IPS-NIHi11 (cell line): ENCODE measurements around the gene CLIC5.

Source experiments
- DNase-seq: peaks from one replicate; pipeline ENCODE4 v3.0.0; 2012; ENCODE audit warnings: mixed read lengths, low spot score

The CLIC5 gene

DNA sequence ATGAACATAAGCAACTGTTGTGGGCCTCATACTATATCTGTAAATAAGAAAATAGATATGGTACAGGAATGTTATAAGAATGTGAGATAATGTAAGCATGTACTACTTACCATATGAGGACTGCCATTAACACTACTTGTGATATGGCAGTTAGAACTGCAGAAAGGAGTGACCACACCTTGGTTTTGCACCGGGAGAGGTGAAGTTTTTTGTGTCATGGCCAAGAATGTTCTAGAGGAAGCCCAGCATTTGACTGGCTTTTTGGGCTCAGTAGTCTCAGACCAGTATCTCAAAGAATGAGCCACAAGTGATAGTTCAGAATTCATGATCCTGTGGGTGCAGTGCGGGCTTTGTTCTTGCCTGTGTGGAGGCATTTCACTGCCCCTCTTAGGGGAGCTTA is 123.5 kb downstream of the CLIC5 start:
- DNase-seq, result no peak

GRCh38 chr6:45886776-45887175 is 128.9 kb downstream of the CLIC5 start:
- DNase-seq, result no peak

- DNase-seq, result no peak
Measured at GRCh38 chr6:45884336-45884735, 131.3 kb downstream of the CLIC5 start.

DNA sequence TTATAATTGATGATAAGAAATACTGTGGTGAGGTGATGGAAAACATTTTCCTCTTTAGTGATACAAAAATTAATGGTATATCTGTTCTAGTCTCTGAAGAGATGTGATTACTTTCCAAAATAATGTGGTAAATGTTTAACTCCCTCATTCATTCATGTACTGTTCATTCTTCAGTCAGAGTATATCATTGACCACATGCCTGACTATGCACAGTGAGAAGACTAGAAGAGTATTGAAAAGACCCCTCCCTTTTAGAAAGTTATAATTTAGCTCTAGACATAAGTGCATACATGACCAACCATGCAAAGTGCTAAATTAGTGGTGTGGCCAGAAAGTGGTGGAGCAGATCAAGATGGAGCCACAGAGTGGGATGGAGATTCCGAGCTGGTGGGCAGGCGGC is 133.0 kb downstream of the CLIC5 start:
- no peak for DNase-seq

DNA sequence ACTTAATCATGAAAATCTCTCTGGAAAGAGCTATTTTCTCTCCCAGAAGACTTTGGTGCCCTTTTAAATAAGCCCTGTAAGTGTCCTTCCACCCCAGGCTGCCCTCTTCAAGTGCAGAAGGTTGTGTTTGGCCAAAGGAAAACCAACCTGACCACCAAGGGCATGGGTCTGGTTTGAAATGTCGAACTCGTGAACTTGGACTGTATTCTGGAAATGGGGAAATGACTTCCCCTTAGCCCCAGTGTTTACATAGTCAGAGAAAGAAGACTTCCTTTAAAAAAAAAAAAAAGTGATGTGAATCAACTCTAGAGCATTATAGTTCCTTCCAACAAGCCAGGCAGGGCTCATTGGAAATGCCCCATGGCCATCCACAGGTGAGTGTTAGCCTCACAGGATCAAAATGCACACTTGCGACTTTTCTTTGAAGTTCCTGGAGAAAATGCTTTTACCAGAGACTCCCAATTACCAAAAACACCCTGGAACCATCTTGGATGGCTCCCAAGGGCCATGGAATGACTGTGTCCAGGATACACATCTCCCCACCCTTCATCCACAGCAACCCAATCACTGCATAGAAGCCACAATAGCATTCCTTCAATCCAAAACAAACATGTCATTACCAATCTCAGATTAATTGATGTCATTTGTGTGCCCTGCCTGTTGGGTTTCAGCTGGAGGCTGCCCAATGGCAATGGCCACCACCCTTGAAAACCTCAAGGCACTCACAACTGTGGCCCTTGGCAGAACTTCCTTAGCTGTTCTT is 133.8 kb downstream of the CLIC5 start:
- DNase-seq, result no peak

DNA sequence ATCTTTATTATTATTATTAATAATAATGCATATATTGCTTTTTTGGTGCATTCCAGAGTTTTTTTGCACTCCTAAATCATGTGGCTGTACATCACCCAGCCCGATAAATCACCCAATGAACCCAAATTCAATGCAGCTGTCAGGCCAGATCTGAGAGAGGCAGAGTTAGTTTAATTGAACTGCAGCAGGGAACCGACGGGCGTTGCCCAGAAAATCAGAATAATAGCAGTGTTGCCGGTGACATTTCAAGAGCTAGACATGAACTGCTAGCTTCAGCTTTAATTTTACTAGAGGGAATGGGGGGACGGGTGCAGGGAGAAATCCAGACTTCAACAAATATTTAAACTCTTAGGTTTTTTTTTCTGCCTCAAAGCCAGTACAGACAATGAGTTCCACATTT is 135.0 kb downstream of the CLIC5 start:
- no peak for DNase-seq

DNA sequence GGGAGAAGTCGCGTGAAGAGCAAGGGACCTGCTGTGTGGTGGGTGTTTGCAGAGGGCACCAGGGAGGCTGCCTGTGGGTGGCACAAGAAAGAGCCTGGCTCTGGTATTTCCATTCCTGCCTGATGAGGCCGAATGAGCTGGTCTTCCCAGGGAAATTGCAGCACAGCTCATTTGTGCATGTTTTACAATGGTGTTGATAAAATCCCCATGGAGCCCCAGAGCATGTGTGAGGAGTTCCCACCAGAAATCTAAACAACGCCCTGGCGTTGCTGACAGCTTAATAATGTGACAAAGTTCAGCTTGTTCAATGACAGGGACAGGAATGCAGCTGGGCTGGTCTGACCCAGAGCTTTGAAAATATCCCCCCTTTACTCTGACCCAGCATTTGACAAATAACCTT is 135.5 kb downstream of the CLIC5 start:
- DNase-seq, result no peak

DNA sequence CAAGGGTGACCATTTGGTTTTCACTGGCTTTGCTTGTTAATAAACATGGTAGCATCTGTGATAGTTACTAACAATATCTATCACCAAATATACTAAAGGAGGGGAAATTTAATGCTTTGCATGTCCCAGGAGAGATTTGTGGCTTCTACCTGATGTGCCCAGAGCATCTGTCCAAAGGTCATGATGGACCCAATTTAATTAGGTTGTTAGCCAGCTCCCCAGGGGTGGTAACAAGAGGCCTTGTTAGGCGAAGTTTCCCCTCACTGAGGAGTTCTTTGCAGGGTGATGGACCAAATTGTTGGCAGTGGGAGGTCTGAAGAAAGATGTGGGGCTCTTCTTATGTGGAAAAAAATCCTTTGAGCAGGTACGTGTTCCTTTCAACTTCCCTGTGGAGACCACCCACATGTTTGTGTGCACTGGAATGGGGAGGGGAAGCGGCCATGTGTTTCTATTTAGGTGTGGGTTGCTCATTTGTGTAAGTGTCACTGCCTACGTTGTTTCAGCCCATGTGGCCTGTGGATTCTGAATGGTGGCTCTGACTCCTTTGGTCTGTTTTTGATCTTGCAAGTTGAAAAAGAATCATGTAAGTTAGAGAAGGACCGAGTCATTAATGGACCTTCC is 137.6 kb downstream of the CLIC5 start:
- DNase-seq, result no peak

- no peak for DNase-seq
Measured at GRCh38 chr6:45872827-45873365, 142.8 kb downstream of the CLIC5 start.

- DNase-seq, result no peak
Measured at GRCh38 chr6:45870531-45870930, 145.1 kb downstream of the CLIC5 start.

DNA sequence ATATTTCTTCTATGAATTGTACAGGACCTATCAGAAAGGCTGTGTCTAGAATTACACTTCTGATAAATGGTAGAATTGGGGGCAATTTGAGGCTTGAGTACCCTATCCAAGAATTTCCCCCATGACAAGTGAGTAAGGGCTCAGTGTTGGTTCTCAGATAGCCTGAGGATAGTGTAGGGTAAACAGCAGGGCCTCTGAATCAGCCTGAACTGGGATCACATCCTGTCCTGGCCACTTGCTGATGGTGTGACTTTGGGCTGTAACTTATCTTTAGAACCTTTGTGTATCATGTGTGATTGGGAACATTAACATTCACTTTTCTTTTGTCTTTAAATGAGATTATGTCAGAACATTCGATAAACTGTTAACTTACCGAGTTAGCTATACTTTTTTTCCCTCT is 151.0 kb downstream of the CLIC5 start:
- no peak for DNase-seq

DNA sequence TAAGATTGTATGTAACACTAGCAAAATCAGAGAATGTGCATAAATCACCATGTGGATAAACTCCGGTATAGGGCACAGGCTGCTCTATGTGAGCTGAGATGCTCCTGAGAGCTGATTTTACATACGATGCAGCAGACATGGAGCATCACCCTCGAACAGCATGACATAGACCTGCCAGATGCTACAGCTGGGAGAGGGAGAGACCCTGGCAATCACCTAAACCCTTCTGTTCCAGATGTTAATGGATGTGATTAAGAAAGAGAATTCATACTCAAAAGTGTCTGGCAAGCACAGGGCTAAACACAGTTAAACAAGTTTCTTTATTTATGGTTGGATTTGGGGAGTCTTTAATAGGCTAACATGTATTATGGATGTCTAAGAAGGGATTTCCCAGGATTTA is 157.0 kb downstream of the CLIC5 start:
- no peak for DNase-seq

DNA sequence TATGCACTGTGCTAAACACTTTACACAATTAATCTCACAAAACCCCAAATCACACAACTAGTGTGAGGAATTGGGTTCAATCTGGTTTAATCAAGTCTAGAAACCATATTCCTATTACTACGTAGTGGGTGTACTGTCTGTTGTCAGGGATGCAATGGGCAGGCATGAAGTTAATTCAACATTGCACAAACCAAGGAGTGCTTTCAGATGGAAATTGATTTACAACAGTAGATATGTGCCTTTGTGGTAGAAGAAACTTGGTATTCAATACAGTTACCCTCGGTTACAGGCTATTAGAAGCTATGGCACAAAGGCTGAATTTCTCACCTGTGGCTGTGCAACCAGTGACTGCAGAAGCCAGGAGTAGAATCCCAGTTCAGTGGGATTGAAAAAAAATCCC is 157.8 kb downstream of the CLIC5 start:
- no peak for DNase-seq

GRCh38 chr6:45855642-45856394 is 159.8 kb downstream of the CLIC5 start:
- DNase-seq, result no peak

- no peak for DNase-seq
Measured at GRCh38 chr6:45854149-45854742, 161.4 kb downstream of the CLIC5 start.

DNA sequence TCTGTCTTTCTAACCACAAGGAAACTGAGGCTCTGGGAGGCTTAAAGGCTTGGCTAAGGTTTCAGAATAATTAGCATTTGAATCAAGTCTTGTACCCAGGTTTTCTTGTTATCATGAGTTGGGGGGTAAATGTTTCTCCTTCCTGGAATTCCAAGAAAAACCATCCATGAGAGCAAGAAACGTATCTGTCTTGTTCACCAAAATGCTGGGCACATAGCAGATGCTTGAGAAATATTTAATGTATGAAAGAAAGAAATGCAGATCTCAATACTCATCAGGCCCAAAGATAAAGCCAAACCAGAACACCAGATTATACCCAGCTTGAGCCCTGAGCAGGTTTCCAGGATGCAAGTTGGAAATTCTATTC is 164.6 kb downstream of the CLIC5 start:
- no peak for DNase-seq

GRCh38 chr6:45850378-45851033 is 165.2 kb downstream of the CLIC5 start:
- DNase-seq, result no peak

GRCh38 chr6:45845567-45845966 is 170.1 kb downstream of the CLIC5 start:
- DNase-seq, result no peak

GRCh38 chr6:45844986-45845385 is 170.7 kb downstream of the CLIC5 start:
- no peak for DNase-seq

DNA sequence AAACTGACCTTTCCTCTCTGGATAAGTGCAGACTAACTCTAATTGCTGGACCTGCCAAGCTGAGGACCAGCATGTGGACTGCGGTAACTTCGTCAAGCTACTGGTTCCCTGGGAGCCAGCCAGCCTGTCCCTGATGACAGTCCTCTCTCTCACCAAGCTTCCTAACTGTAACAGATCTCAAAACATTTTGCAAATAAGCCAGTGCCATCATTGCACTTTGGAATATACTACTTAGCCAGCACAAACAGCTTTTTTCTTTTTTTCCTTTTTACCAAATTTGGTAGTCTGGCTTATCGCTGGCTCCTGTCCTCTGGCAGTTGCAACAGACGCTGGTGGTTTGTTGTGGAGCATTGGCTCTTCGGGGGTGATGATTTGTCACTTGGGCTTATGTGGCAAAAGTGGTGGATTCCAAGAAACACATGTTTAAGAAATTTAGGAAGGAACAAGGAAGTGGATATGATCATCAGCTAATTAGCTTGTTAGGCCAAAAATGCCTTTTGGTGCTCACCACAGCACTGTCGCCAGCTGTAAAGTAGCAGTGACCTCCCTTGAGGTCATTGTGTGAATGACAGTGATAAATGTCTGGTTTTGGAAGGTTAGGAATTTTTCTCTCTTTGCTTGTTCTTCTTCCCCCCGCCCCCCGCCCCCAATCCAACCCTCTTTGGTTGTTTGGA is 171.7 kb downstream of the CLIC5 start:
- DNase-seq, result no peak

- DNase-seq, result no peak
Measured at GRCh38 chr6:45841062-45841461, 174.6 kb downstream of the CLIC5 start.

DNA sequence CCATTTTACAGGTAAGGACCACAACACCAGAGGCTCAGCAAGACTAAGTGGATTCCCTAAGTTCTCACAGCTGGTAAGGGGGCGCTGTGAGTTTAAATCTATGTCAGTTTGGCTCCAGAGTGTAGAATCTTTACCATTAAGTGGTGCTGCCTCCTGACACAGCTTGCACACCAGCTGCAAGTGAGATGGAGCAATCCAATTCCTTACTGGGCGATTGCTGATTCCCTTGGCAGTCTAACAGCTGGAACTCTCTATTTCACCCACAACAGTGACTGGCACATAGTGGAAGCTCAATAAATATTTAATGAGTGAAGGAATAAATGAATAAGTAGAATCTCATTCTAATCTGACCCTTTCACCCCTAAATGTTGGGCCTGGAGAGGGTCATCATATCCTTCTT is 176.7 kb downstream of the CLIC5 start:
- DNase-seq, result no peak
